SK-N-SH (cell line): ENCODE results near the gene IPO9. TPM values are rescaled to one million over a fixed set of nuclear protein-coding genes. Genes with fewer than 3 reads are reported as not detected.
A peak's percentile ranks its signal among the peaks of the same experiment; 100 is the strongest.

Experiments used
- CTCF ChIA-PET: fragments of 300-600, 350-600 bp; formaldehyde crosslinking; extraction: SDS; loops from one replicate; lab custom pipeline; 2021; lab: Yijun Ruan, JAX
- POLR2A ChIA-PET: fragments of 350-600 bp; sonication (Branson Sonifier 250); formaldehyde crosslinking; extraction: SDS; loops from one replicate; lab custom pipeline; 2020; ENCODE audit warnings: antibody characterized with exemption, inconsistent platforms; lab: Yijun Ruan, JAX
- DNase-seq: peaks from one replicate; pipeline ENCODE4 v3.0.0; 2012
- H2AFZ ChIP-seq: fragments of 200-600 bp; sonication (generic); 2 replicates; pipeline ENCODE4 v1.8.1; 2016; ENCODE audit warnings: antibody characterized with exemption, mild to moderate bottlenecking, low read depth
- H3F3A ChIP-seq: fragments of 200-600 bp; sonication (generic); replicated peaks from 2 replicates; pipeline ENCODE3; 2016; ENCODE audit warnings: antibody characterized with exemption, mild to moderate bottlenecking; ENCODE audit not compliant: insufficient read depth
- H3K27ac ChIP-seq, 2 experiments: fragments of 200-500 bp in 1 of 2; fragments of 200-600 bp in 1 of 2; sonication (Bioruptor generic) in 1 of 2; sonication (generic), shearing (Covaris generic) in 1 of 2; 2 replicates each; pipeline versions ENCODE4 v1.5.1 to v1.6.1; 2014 to 2016; ENCODE audit warnings: low read depth in 2 of 2, inconsistent platforms in 1 of 2, low read length in 1 of 2, mild to moderate bottlenecking in 1 of 2, mixed read lengths in 1 of 2
- H3K27me3 ChIP-seq: fragments of 200-600 bp; sonication (generic), shearing (Covaris generic); 2 replicates; pipeline ENCODE4 v1.6.1; 2016; ENCODE audit warnings: mixed run types; ENCODE audit not compliant: insufficient read depth
- H3K36me3 ChIP-seq, 2 experiments: fragments of 200-500 bp in 1 of 2; fragments of 200-600 bp in 1 of 2; sonication (Bioruptor generic) in 1 of 2; sonication (generic) in 1 of 2; replicated peaks in 1 of 2; 2 replicates each; pipeline versions ENCODE3 to v1.5.1; 2014 to 2016; ENCODE audit warnings: low read length in 1 of 2, mild to moderate bottlenecking in 1 of 2; ENCODE audit not compliant: insufficient read depth in 2 of 2, control insufficient read depth in 1 of 2
- H3K4me1 ChIP-seq, 2 experiments: fragments of 200-500 bp in 1 of 2; fragments of 200-600 bp in 1 of 2; sonication (Bioruptor generic) in 1 of 2; sonication (generic), shearing (Covaris generic) in 1 of 2; 2 replicates each; pipeline versions ENCODE4 v1.5.1 to v1.6.1; 2014 to 2016; ENCODE audit warnings: low read depth in 1 of 2, low read length in 1 of 2, mixed run types in 1 of 2; ENCODE audit not compliant: insufficient read depth in 2 of 2, control insufficient read depth in 1 of 2
- H3K4me2 ChIP-seq: fragments of 200-600 bp; sonication (generic), shearing (Covaris generic); 2 replicates; pipeline ENCODE4 v1.6.1; 2017; ENCODE audit warnings: mixed run types
- H3K4me3 ChIP-seq, 2 experiments: fragments of 200-500 bp in 1 of 2; fragments of 200-600 bp in 1 of 2; sonication (Bioruptor generic) in 1 of 2; sonication (generic), shearing (Covaris generic) in 1 of 2; 2 replicates each; pipeline versions ENCODE4 v1.5.1 to v1.8.1; 2014 to 2016; ENCODE audit warnings: low read depth in 2 of 2, inconsistent platforms in 1 of 2, low read length in 1 of 2, mild to moderate bottlenecking in 1 of 2, mixed read lengths in 1 of 2, moderate library complexity in 1 of 2
- H3K79me2 ChIP-seq: fragments of 200-600 bp; sonication (generic); 2 replicates; pipeline ENCODE4 v1.8.1; 2017; ENCODE audit warnings: mild to moderate bottlenecking; ENCODE audit not compliant: insufficient read depth
- H3K9ac ChIP-seq: fragments of 200-600 bp; sonication (generic); 2 replicates; pipeline ENCODE4 v1.6.1; 2017; ENCODE audit warnings: mixed run types
- H3K9me2 ChIP-seq: fragments of 200-600 bp; sonication (generic); 2 replicates; pipeline ENCODE4 v1.6.1; 2017; ENCODE audit warnings: mixed run types
- H3K9me3 ChIP-seq: fragments of 200-600 bp; sonication (generic); 2 replicates; pipeline ENCODE4 v1.6.1; 2017; ENCODE audit warnings: mixed run types, mild to moderate bottlenecking, moderate library complexity
- H4K20me1 ChIP-seq: fragments of 200-600 bp; sonication (generic); 2 replicates; pipeline ENCODE4 v1.6.1; 2017; ENCODE audit warnings: mild to moderate bottlenecking, mixed run types; ENCODE audit not compliant: insufficient read depth
- FOSL2 ChIP-seq: IDR thresholded peaks from 2 replicates; pipeline ENCODE4 v1.4.0; 2012; ENCODE audit warnings: low read depth, mild to moderate bottlenecking, moderate library complexity, borderline replicate concordance
- MXI1 ChIP-seq: IDR thresholded peaks from 2 replicates; pipeline ENCODE4 v1.6.1; 2012; ENCODE audit warnings: mild to moderate bottlenecking, low read depth, low read length, improper control_type of control experiment
- NFIC ChIP-seq: IDR thresholded peaks from 2 replicates; pipeline ENCODE4 v1.4.0; 2012; ENCODE audit warnings: borderline replicate concordance
- POLR2AphosphoS5 ChIP-seq: IDR thresholded peaks from 2 replicates; pipeline ENCODE4 v1.6.1; 2012; ENCODE audit warnings: low read depth, low read length
- TCF12 ChIP-seq: IDR thresholded peaks from 2 replicates; pipeline ENCODE4 v1.4.0; 2012
- WGBS: methylation state at CpG from one replicate; pipeline ENCODE4 v1.1.6; 2017; ENCODE audit warnings: low lambda C conversion rate; 5-methylcytosine and 5-hydroxymethylcytosine counted together
- polyA plus RNA-seq, 3 experiments: library from polyadenylated mRNA; depleted of rRNA; stranded (reverse); fragments of >200 nt; gene quantifications; 2 replicates each; pipeline ENCODE4 v1.2.3, GENCODE V29; 2012

The IPO9 gene
- polyA plus RNA-seq, 1 of the 3 experiments (the other 2 are of a cell fraction): 24.5 TPM

DNA sequence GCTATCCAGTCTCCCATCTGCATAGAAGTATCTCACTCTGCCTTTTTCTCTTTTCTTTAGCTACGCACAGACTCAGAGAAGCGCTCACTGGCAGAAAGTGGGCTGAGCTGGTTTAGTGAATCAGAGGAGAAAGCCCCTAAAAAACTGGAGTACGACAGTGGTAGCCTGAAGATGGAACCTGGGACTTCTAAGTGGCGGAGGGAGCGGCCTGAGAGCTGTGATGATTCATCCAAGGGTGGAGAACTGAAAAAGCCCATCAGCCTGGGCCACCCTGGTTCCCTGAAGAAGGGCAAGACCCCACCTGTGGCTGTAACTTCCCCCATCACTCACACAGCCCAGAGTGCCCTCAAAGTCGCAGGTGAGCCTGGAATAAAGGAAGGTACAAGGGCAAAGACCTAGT lies 48.0 kb upstream of the IPO9 start:
- 93% methylated on average over 6 of the region's 6 CpGs for WGBS
- TF ChIP-seq FOSL2 (peak; percentile 3; the same call in 1 of the 2 replicates), POLR2AphosphoS5 (no peak)
- Histone ChIP-seq H3K4me2 (0 out of 2 replicates have a peak overlapping the region, but pooled peaks have one; percentile 28), H3K27ac (peak overlapping the region; percentile 56 to 99; a peak in 3 of 4 replicates), H3K36me3 (peaks cover 43 to 68% of the 10 kb centered on the region in 2 experiments), H3K4me3 (no peak overlapping the region), H3F3A (peaks cover 66% of the 10 kb centered on the region), H2AFZ (no peak overlapping the region), H3K79me2 (peaks cover 93% of the 10 kb centered on the region), H3K9me3 (no peaks in the 10 kb centered on the region), H3K4me1 (peaks cover 0 to 66% of the 10 kb centered on the region in 2 experiments), H3K9ac (no peak overlapping the region), H3K9me2 (no peaks in the 10 kb centered on the region), H3K27me3 (no peaks in the 10 kb centered on the region), H4K20me1 (no peaks in the 10 kb centered on the region)
- POLR2A ChIA-PET: no interaction called here
- no peak for DNase-seq
- CTCF ChIA-PET: interaction anchor here (2.7 to 26.9 kb wide), 3 partner anchors 13 to 222 kb away, joined by 11 to 827 read pairs (median 51); no protein-coding TSS in a partner anchor

DNA sequence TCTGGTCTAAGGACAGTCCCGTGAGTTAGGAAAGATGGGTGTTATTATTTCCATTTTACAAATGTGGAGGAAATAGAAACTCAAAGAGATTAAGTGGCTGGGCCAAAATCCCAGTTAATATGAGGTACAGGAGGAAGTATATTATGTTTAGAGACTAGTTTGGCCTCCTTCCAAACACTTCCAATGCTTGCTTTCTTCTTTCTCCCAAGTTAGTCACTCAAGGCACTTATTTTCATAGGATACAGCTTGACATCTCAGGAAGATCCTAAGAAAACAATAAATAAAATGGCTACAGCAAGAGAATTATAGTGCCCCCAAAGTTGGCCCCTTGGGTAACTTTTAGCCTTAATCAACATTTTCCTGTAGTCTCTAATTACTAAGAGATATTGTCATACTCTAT lies 47.5 kb upstream of the IPO9 start:
- Histone ChIP-seq H3K9me3 (no peaks in the 10 kb centered on the region), H3K9me2 (no peaks in the 10 kb centered on the region), H3F3A (peaks cover 66% of the 10 kb centered on the region), H4K20me1 (no peaks in the 10 kb centered on the region), H2AFZ (no peak overlapping the region), H3K79me2 (peaks cover 93% of the 10 kb centered on the region), H3K4me2 (0 out of 2 replicates have a peak overlapping the region, but pooled peaks have one; percentile 28), H3K9ac (no peak overlapping the region), H3K4me1 (peaks cover 0 to 70% of the 10 kb centered on the region in 2 experiments), H3K27me3 (no peaks in the 10 kb centered on the region), H3K4me3 (no peak overlapping the region), H3K27ac (peak overlapping the region; percentile 56 to 99; a peak in 3 of 4 replicates), H3K36me3 (peaks cover 48 to 70% of the 10 kb centered on the region in 2 experiments)
- TF ChIP-seq NFIC (peak; percentile 42), TCF12 (no peak)
- 59% methylated on average over 1 of the region's 1 CpG for WGBS
- ChIA-PET CTCF (interaction anchor here (2.7 to 26.9 kb wide), 3 partner anchors 12 to 222 kb away, joined by 11 to 827 read pairs (median 51); no protein-coding TSS in a partner anchor), POLR2A (no interaction called here)
- no peak for DNase-seq

DNA sequence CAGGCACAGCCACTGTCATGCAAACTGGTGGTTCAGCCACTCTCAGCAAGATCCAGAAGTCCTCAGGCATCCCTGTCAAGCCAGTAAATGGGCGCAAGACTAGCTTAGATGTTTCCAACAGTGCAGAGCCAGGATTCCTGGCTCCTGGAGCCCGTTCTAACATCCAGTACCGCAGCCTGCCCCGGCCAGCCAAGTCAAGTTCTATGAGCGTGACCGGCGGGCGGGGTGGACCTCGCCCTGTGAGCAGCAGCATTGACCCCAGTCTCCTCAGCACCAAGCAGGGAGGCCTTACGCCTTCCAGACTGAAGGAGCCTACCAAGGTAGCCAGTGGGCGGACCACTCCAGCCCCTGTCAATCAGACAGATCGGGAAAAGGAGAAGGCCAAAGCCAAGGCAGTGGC lies 46.6 kb upstream of the IPO9 start:
- peaks cover 64% of the 10 kb centered on the region for H3F3A ChIP-seq
- peaks cover 93% of the 10 kb centered on the region for H3K79me2 ChIP-seq
- peaks cover 56 to 72% of the 10 kb centered on the region in 2 experiments for H3K36me3 ChIP-seq
- H3K27ac ChIP-seq: peak overlapping the region; percentile 56 to 99; a peak in 3 of 4 replicates
- no peak overlapping the region for H2AFZ ChIP-seq
- TF ChIP-seq MXI1: no peak
- no peak for TF ChIP-seq POLR2AphosphoS5
- no peak for TF ChIP-seq NFIC
- no peaks in the 10 kb centered on the region for H3K27me3 ChIP-seq
- H3K4me3 ChIP-seq: no peak overlapping the region
- no peaks in the 10 kb centered on the region for H3K9me2 ChIP-seq
- ChIA-PET POLR2A (no interaction called here), CTCF (interaction anchor here (1.3 to 26.9 kb wide), 3 partner anchors 11 to 64 kb away, joined by 4 to 827 read pairs (median 51); no protein-coding TSS in a partner anchor)
- no peak overlapping the region for H3K4me2 ChIP-seq
- no peak for DNase-seq
- WGBS: 97% methylated on average over 10 of the region's 12 CpGs
- H3K4me1 ChIP-seq: peaks cover 0 to 76% of the 10 kb centered on the region in 2 experiments
- no peak overlapping the region for H3K9ac ChIP-seq
- H4K20me1 ChIP-seq: no peaks in the 10 kb centered on the region
- H3K9me3 ChIP-seq: no peaks in the 10 kb centered on the region
